ENCODE results near the gene ATF2.

GRCh38 chr2:175066411-175066810 is 101.6 kb downstream of the ATF2 start:
- TF ChIP-seq POLR2A (IDR thresholded peaks at IDR 0.05), result no peak
- no peak for TF ChIP-seq CTCF (IDR thresholded peaks at IDR 0.05 in 8 of 11, conservative IDR thresholded peaks at IDR 0.05 in 3 of 11)

All from spleen (tissue), 7 donors.